Neural cell (in vitro differentiated cells): ENCODE measurements around the gene TRIM2.

Experiments
- EP300 ChIP-seq: fragments of 450-650 bp; conservative IDR thresholded peaks from 2 replicates; pipeline ENCODE4 v1.6.1; 2014; ENCODE audit warnings: antibody characterized with exemption, mild to moderate bottlenecking, moderate library complexity; ENCODE audit not compliant: poor library complexity, severe bottlenecking
- EZH2 ChIP-seq: fragments of 200-600, 300-800 bp; shearing (Covaris generic), sonication (generic); IDR thresholded peaks from 2 replicates; pipeline ENCODE4 v1.6.1; 2014; ENCODE audit warnings: antibody characterized with exemption, low read length, borderline replicate concordance, mild to moderate bottlenecking; ENCODE audit not compliant: insufficient read depth, poor library complexity, severe bottlenecking
- SMC3 ChIP-seq: fragments of 450-650 bp; conservative IDR thresholded peaks from 2 replicates; pipeline ENCODE4 v1.6.1; 2014; ENCODE audit warnings: antibody characterized with exemption, mild to moderate bottlenecking, moderate library complexity; ENCODE audit not compliant: poor library complexity
- TF ChIP-seq, protein P1 (sequence below): fragments of 450-650 bp; IDR thresholded peaks from 2 replicates; pipeline ENCODE4 v1.5.1; 2014; ENCODE audit warnings: antibody characterized with exemption, mild to moderate bottlenecking, moderate library complexity; ENCODE audit not compliant: poor library complexity, severe bottlenecking

DNA sequence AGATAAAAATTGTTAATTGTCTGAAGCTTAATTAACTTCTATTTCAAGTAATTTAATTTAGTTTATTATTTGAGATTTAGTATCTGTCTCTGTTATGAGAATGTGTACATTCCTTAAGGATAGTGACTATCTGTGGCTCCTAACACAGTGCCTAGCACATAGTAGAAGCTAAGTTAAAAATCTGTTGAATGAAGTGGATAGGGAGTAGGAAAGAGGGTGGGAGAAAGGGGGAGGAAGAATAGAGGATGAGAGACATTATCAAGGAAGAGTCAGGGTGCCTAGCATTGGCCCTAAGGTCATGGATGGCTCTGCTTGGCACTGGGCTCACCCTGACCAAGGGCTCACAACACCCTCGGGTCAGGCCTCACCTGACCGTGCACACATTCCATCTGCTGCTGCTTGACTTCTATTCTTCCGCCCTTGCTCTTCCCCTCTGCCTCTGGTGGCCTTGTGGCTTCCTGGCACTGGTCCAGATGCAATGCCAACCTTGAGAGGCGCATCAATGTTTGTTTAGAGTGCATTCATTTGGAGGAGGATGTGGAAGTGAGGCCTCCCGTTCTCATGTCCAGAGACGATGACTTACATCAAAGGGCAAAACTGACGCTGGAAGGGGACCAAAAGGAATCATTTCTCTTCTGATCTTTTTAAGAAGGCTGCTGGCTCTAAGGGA lies 42.3 kb downstream of the TRIM2 start:
- TF ChIP-seq, protein P1, sequence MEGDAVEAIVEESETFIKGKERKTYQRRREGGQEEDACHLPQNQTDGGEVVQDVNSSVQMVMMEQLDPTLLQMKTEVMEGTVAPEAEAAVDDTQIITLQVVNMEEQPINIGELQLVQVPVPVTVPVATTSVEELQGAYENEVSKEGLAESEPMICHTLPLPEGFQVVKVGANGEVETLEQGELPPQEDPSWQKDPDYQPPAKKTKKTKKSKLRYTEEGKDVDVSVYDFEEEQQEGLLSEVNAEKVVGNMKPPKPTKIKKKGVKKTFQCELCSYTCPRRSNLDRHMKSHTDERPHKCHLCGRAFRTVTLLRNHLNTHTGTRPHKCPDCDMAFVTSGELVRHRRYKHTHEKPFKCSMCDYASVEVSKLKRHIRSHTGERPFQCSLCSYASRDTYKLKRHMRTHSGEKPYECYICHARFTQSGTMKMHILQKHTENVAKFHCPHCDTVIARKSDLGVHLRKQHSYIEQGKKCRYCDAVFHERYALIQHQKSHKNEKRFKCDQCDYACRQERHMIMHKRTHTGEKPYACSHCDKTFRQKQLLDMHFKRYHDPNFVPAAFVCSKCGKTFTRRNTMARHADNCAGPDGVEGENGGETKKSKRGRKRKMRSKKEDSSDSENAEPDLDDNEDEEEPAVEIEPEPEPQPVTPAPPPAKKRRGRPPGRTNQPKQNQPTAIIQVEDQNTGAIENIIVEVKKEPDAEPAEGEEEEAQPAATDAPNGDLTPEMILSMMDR, result no peak
- no peak for TF ChIP-seq EP300
- no peak for TF ChIP-seq EZH2
- no peak for TF ChIP-seq SMC3
